GM10266 (cell line): ENCODE measurements around the gene TMEM61.
"Not testable (repeated sequence)": the region's sequence is repeated elsewhere in the genome, so short reads cannot be mapped to it uniquely, and the experiment has no call there.

Source experiments
- DNase-seq: peaks from one replicate; pipeline ENCODE4 v3.0.0; 2012; ENCODE audit errors: extremely low spot score
- CTCF ChIP-seq: IDR thresholded peaks from 2 replicates; pipeline ENCODE4 v1.5.1; 2012; ENCODE audit warnings: mild to moderate bottlenecking, low read depth; ENCODE audit not compliant: control insufficient read depth, insufficient read depth; ENCODE audit errors: missing control alignments

The TMEM61 gene

DNA sequence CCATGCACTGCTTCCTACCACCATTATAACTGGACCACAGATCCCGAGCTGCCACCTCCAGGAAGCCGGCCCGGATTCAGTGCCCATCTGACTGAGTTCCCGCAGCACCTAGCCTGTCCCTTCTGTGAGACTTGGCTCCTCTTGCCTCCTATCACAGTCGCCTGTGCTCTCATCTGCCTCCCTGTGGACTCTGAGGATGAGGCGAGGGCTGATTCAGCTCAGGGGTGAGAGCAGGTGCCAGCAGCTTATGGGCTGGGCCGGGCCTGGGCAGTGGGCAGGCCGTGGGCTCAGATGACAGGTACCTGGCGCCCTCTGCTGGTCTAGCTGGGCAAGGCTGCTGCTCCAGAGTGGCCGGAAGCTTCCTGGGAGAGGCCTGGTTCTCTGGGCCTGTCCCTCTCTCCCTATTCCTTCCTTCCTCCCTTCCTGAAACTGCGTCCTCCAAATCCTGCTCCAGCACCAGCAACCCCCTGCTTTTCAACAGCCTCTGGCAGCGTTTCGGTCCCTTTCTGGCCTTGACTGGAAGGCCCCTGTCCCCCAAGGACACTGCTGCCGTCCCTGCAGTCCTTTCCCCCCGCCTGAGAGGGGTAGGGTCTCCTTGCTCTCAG, 41.6 kb downstream of the TMEM61 start:
- peak; percentile 94 for TF ChIP-seq CTCF
- DNase-seq, result peak; percentile 81

- not testable (repeated sequence) for DNase-seq
These were observed 43.7 kb downstream of the TMEM61 start for GRCh38 chr1:55024163-55024562.

GRCh38 chr1:55026682-55027081, 46.3 kb downstream of the TMEM61 start:
- DNase-seq, result not testable (repeated sequence)

DNA sequence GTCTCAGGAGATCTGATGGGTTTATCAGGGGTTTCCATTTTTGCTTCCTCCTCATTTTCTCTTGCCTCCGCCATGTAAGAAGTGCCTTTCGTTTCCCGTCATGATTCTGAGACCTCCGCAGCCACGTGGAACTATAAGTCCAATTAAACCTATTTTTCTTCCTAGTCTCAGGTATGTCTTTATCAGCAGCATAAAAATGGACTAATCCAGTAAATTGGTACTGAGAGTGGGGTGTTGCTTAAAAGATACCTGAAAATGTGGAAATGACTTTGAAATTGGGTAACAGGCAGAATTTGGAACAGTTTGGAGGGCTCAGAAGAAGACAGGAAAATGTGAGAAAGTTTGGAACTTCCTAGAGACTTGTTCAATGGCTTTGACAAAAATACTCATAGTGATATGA, 50.7 kb downstream of the TMEM61 start:
- DNase-seq, result not testable (repeated sequence)

GRCh38 chr1:55033265-55033614, 52.8 kb downstream of the TMEM61 start:
- no peak for TF ChIP-seq CTCF
- DNase-seq, result no peak

GRCh38 chr1:55034476-55035133, 54.2 kb downstream of the TMEM61 start:
- DNase-seq, result no peak
- no peak for TF ChIP-seq CTCF

DNA sequence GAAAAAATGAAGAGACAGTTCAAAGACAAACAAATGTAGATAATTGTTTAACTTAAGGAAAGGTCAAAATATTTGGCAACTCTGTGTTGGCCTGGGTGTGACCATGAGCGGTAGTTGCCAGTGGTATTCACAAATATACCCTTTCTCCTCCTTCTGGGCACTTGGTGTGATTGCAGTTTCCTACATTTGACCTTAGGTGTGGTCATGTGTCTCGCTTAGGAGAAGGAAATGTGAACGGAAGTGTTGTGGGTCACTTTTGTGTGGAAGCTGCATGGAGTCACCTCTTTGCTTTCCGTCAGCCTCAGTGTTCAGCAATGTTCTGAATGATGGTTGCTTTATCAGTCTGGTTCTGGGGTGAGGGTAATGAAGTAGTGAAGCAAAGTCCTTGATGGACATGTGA, 55.5 kb downstream of the TMEM61 start:
- no peak for TF ChIP-seq CTCF
- DNase-seq, result no peak

- DNase-seq, result no peak
These were observed 57.5 kb downstream of the TMEM61 start for GRCh38 chr1:55037733-55038551.

More at GRCh38 chr1:55037733-55038551, 57.5 kb downstream of the TMEM61 start:
- TF ChIP-seq CTCF, result no peak
